Measurements from ENCODE around the gene PON3.

GRCh38 chr7:95330204-95330960 lies 65.8 kb downstream of the PON3 start:
- TF ChIP-seq CTCF (IDR thresholded peaks at IDR 0.05 in 4 of 5, conservative IDR thresholded peaks at IDR 0.05 in 1 of 5) (no peak), POLR2A (IDR thresholded peaks at IDR 0.05) (no peak)
